ENCODE data around the gene KATNBL1. TPM values are rescaled to one million over a fixed set of nuclear protein-coding genes. Genes with fewer than 3 reads are reported as not detected.

Gene KATNBL1
- total and polyA plus RNA-seq, 2 experiments from 2014 or later, result 68.2 to 96.1 TPM

- TF ChIP-seq, protein P1, sequence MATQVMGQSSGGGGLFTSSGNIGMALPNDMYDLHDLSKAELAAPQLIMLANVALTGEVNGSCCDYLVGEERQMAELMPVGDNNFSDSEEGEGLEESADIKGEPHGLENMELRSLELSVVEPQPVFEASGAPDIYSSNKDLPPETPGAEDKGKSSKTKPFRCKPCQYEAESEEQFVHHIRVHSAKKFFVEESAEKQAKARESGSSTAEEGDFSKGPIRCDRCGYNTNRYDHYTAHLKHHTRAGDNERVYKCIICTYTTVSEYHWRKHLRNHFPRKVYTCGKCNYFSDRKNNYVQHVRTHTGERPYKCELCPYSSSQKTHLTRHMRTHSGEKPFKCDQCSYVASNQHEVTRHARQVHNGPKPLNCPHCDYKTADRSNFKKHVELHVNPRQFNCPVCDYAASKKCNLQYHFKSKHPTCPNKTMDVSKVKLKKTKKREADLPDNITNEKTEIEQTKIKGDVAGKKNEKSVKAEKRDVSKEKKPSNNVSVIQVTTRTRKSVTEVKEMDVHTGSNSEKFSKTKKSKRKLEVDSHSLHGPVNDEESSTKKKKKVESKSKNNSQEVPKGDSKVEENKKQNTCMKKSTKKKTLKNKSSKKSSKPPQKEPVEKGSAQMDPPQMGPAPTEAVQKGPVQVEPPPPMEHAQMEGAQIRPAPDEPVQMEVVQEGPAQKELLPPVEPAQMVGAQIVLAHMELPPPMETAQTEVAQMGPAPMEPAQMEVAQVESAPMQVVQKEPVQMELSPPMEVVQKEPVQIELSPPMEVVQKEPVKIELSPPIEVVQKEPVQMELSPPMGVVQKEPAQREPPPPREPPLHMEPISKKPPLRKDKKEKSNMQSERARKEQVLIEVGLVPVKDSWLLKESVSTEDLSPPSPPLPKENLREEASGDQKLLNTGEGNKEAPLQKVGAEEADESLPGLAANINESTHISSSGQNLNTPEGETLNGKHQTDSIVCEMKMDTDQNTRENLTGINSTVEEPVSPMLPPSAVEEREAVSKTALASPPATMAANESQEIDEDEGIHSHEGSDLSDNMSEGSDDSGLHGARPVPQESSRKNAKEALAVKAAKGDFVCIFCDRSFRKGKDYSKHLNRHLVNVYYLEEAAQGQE (IDR thresholded peaks at IDR 0.05; ENCODE audit: unreplicated experiment), result no peak
These were observed 42.6 kb upstream of the KATNBL1 start (continued) for GRCh38 chr15:34252545-34252944.

GRCh38 chr15:34248190-34248589 lies 38.3 kb upstream of the KATNBL1 start:
- Mint-ChIP-seq H3K4me1 (no peaks in the 10 kb centered on the region), H3K4me3 (no peak overlapping the region), H3K27ac (no peak overlapping the region; the same call in 1 of the 2 replicates), H3K9me3 (no peaks in the 10 kb centered on the region), H3K36me3 (ENCODE audit: low read depth) (no peaks in the 10 kb centered on the region), H3K27me3 (ENCODE audit: insufficient read depth, low read depth, poor library complexity) (peaks cover 3% of the 10 kb centered on the region)
- Histone ChIP-seq H3K27me3 (ENCODE audit: insufficient read depth) (no peaks in the 10 kb centered on the region), H3K4me1 (ENCODE audit: insufficient read depth) (no peaks in the 10 kb centered on the region), H3K79me2 (replicated peaks; ENCODE audit: insufficient read depth) (no peaks in the 10 kb centered on the region), H3K9me2 (ENCODE audit: insufficient read depth) (no peaks in the 10 kb centered on the region), H3F3A (replicated peaks; ENCODE audit: low read depth) (no peaks in the 10 kb centered on the region), H2AFZ (no peak overlapping the region), H3K27ac (ENCODE audit: low read depth) (no peak overlapping the region), H3K4me2 (no peak overlapping the region), H3K36me3 (ENCODE audit: insufficient read depth) (no peaks in the 10 kb centered on the region), H4K20me1 (replicated peaks; ENCODE audit: insufficient read depth) (no peaks in the 10 kb centered on the region), H3K4me3 (no peak overlapping the region)
- ATAC-seq, result no peak
- no peak for DNase-seq (ENCODE audit: low spot score)
- no peak for TF ChIP-seq ZNF331 (CRISPR knock-in tag; IDR thresholded peaks at IDR 0.05; ENCODE audit: low read depth)
- TF ChIP-seq, protein P2, sequence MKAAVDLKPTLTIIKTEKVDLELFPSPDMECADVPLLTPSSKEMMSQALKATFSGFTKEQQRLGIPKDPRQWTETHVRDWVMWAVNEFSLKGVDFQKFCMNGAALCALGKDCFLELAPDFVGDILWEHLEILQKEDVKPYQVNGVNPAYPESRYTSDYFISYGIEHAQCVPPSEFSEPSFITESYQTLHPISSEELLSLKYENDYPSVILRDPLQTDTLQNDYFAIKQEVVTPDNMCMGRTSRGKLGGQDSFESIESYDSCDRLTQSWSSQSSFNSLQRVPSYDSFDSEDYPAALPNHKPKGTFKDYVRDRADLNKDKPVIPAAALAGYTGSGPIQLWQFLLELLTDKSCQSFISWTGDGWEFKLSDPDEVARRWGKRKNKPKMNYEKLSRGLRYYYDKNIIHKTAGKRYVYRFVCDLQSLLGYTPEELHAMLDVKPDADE (IDR thresholded peaks at IDR 0.05), result no peak
- TF ChIP-seq CTCF (conservative IDR thresholded peaks at IDR 0.05; ENCODE audit: low read depth in 2 of 2), result no peak
- TF ChIP-seq EZH2phosphoT487 (IDR thresholded peaks at IDR 0.05; ENCODE audit: unreplicated experiment), result no peak
- TF ChIP-seq STAT1 (IDR thresholded peaks at IDR 0.05; ENCODE audit: unreplicated experiment), result no peak
- TF ChIP-seq CREB1 (CRISPR knock-in tag; IDR thresholded peaks at IDR 0.05; ENCODE audit: low read depth), result no peak
- TF ChIP-seq POLR2AphosphoS5 (IDR thresholded peaks at IDR 0.05; ENCODE audit: low read depth), result no peak
- no peak for TF ChIP-seq ZNF462 (CRISPR knock-in tag; IDR thresholded peaks at IDR 0.05)
- no peak for TF ChIP-seq EZH2 (IDR thresholded peaks at IDR 0.05; ENCODE audit: low read depth, unreplicated experiment)
- no peak for TF ChIP-seq JUNB (IDR thresholded peaks at IDR 0.05; ENCODE audit: unreplicated experiment)
- no peak for TF ChIP-seq ZNF114 (CRISPR knock-in tag; IDR thresholded peaks at IDR 0.05)
- TF ChIP-seq NANOG (IDR thresholded peaks at IDR 0.05; ENCODE audit: borderline replicate concordance), result no peak
